ENCODE measurements around the gene DIPK1B.

Gene DIPK1B

GRCh38 chr9:136722969-136723356 is 10.6 kb downstream of the DIPK1B start (continued):
- peak; percentile 24; the same call in 1 of the 2 replicates for TF ChIP-seq ZNF423 (tag by site-specific recombination; IDR thresholded peaks at IDR 0.05)
- TF ChIP-seq ZNF580 (tag by site-specific recombination; IDR thresholded peaks at IDR 0.05): no peak
- TF ChIP-seq ZNF660 (tag by site-specific recombination; IDR thresholded peaks at IDR 0.05): no peak
- no peak for TF ChIP-seq ZNF426 (tag by site-specific recombination; IDR thresholded peaks at IDR 0.05)
- TF ChIP-seq ZNF707 (tag by site-specific recombination; IDR thresholded peaks at IDR 0.05): no peak
- TF ChIP-seq MEIS1 (CRISPR knock-in tag; IDR thresholded peaks at IDR 0.05; ENCODE audit: borderline replicate concordance): no peak
- TF ChIP-seq ZNF221 (tag by site-specific recombination; IDR thresholded peaks at IDR 0.05; ENCODE audit: borderline replicate concordance): no peak
- TF ChIP-seq ZNF692 (tag by site-specific recombination; IDR thresholded peaks at IDR 0.05): peak; percentile 75
- TF ChIP-seq ZNF19 (tag by site-specific recombination; IDR thresholded peaks at IDR 0.05; ENCODE audit: low read depth): no peak
- no peak for TF ChIP-seq ZNF837 (tag by site-specific recombination; IDR thresholded peaks at IDR 0.05)
- TF ChIP-seq, protein P1, sequence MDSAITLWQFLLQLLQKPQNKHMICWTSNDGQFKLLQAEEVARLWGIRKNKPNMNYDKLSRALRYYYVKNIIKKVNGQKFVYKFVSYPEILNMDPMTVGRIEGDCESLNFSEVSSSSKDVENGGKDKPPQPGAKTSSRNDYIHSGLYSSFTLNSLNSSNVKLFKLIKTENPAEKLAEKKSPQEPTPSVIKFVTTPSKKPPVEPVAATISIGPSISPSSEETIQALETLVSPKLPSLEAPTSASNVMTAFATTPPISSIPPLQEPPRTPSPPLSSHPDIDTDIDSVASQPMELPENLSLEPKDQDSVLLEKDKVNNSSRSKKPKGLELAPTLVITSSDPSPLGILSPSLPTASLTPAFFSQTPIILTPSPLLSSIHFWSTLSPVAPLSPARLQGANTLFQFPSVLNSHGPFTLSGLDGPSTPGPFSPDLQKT (IDR thresholded peaks at IDR 0.05; ENCODE audit: borderline replicate concordance, low read depth, low read length): no peak
- TF ChIP-seq, protein P2, sequence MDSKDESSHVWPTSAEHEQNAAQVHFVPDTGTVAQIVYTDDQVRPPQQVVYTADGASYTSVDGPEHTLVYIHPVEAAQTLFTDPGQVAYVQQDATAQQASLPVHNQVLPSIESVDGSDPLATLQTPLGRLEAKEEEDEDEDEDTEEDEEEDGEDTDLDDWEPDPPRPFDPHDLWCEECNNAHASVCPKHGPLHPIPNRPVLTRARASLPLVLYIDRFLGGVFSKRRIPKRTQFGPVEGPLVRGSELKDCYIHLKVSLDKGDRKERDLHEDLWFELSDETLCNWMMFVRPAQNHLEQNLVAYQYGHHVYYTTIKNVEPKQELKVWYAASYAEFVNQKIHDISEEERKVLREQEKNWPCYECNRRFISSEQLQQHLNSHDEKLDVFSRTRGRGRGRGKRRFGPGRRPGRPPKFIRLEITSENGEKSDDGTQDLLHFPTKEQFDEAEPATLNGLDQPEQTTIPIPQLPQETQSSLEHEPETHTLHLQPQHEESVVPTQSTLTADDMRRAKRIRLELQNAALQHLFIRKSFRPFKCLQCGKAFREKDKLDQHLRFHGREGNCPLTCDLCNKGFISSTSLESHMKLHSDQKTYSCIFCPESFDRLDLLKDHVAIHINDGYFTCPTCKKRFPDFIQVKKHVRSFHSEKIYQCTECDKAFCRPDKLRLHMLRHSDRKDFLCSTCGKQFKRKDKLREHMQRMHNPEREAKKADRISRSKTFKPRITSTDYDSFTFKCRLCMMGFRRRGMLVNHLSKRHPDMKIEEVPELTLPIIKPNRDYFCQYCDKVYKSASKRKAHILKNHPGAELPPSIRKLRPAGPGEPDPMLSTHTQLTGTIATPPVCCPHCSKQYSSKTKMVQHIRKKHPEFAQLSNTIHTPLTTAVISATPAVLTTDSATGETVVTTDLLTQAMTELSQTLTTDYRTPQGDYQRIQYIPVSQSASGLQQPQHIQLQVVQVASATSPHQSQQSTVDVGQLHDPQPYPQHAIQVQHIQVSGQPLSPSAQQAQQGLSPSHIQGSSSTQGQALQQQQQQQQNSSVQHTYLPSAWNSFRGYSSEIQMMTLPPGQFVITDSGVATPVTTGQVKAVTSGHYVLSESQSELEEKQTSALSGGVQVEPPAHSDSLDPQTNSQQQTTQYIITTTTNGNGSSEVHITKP (tag by site-specific recombination; IDR thresholded peaks at IDR 0.05): no peak
- no peak for TF ChIP-seq ZNF670 (tag by site-specific recombination; IDR thresholded peaks at IDR 0.05; ENCODE audit: low read depth)
- TF ChIP-seq ZNF202 (tag by site-specific recombination; IDR thresholded peaks at IDR 0.05; ENCODE audit: borderline replicate concordance): no peak
- peak; percentile 14; the same call in 1 of the 2 replicates for TF ChIP-seq GLIS1 (tag by site-specific recombination; IDR thresholded peaks at IDR 0.05)
- TF ChIP-seq SP3 (tag by site-specific recombination; IDR thresholded peaks at IDR 0.05): no peak
- TF ChIP-seq ZNF791 (tag by site-specific recombination; IDR thresholded peaks at IDR 0.05): no peak
- TF ChIP-seq ZNF280D (tag by site-specific recombination; IDR thresholded peaks at IDR 0.05): no peak
- TF ChIP-seq ZBTB1 (tag by site-specific recombination; IDR thresholded peaks at IDR 0.05): no peak
- TF ChIP-seq, protein P3, sequence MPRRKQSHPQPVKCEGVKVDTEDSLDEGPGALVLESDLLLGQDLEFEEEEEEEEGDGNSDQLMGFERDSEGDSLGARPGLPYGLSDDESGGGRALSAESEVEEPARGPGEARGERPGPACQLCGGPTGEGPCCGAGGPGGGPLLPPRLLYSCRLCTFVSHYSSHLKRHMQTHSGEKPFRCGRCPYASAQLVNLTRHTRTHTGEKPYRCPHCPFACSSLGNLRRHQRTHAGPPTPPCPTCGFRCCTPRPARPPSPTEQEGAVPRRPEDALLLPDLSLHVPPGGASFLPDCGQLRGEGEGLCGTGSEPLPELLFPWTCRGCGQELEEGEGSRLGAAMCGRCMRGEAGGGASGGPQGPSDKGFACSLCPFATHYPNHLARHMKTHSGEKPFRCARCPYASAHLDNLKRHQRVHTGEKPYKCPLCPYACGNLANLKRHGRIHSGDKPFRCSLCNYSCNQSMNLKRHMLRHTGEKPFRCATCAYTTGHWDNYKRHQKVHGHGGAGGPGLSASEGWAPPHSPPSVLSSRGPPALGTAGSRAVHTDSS (tag by site-specific recombination; IDR thresholded peaks at IDR 0.05): no peak
- no peak for TF ChIP-seq SCRT2 (tag by site-specific recombination; IDR thresholded peaks at IDR 0.05)
- peak; percentile 75; the same call in 1 of the 2 replicates for TF ChIP-seq REST (tag by site-specific recombination; IDR thresholded peaks at IDR 0.05)
- no peak for TF ChIP-seq KLF17 (tag by site-specific recombination; IDR thresholded peaks at IDR 0.05)
- TF ChIP-seq BCL11A (tag by site-specific recombination; IDR thresholded peaks at IDR 0.05; ENCODE audit: low read depth): 0 out of 2 replicates have a peak, but pooled peaks have one; percentile 5
- no peak for TF ChIP-seq ZSCAN16 (tag by site-specific recombination; IDR thresholded peaks at IDR 0.05)

All from HEK293 (cell line).